HL-60 (cell line): ENCODE measurements around the gene VCAN.

Experiments used
- GABPA ChIP-seq: IDR thresholded peaks from 2 replicates; pipeline ENCODE4 v1.6.1; 2012; ENCODE audit warnings: low read depth
- POLR2AphosphoS5 ChIP-seq: IDR thresholded peaks from 2 replicates; pipeline ENCODE4 v1.6.1; 2012; ENCODE audit warnings: low read depth
- SPI1 ChIP-seq: IDR thresholded peaks from 2 replicates; pipeline ENCODE4 v1.6.1; 2012; ENCODE audit warnings: low read depth, mild to moderate bottlenecking, borderline replicate concordance
- TF ChIP-seq, protein P1 (sequence below): IDR thresholded peaks from one replicate; pipeline ENCODE4 v1.5.1; 2011; ENCODE audit warnings: low read length, control low read depth, inconsistent platforms; ENCODE audit not compliant: insufficient read depth
- TF ChIP-seq, protein P2 (sequence below): IDR thresholded peaks from 2 replicates; pipeline ENCODE4 v1.6.1; 2012; ENCODE audit warnings: low read depth; ENCODE audit not compliant: insufficient replicate concordance

DNA sequence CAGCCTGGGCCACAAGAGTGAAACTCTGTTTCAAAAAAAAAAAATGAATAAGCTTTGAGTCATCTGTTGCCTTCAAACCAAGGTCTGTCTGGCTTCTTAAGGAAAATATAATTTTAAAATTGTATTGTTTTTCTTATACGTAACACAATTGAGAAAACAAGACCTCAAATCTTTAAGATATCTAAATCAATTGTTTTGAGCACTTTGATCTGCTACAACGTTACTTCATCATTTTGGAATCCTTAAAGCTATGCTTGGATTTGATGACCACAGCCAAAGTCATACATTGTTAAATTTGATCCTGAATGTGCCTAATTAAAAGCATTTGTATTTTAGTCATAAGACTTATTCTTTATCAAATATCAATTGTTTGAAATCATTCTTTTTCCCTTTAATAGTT is 37.7 kb upstream of the VCAN start:
- TF ChIP-seq, protein P1, sequence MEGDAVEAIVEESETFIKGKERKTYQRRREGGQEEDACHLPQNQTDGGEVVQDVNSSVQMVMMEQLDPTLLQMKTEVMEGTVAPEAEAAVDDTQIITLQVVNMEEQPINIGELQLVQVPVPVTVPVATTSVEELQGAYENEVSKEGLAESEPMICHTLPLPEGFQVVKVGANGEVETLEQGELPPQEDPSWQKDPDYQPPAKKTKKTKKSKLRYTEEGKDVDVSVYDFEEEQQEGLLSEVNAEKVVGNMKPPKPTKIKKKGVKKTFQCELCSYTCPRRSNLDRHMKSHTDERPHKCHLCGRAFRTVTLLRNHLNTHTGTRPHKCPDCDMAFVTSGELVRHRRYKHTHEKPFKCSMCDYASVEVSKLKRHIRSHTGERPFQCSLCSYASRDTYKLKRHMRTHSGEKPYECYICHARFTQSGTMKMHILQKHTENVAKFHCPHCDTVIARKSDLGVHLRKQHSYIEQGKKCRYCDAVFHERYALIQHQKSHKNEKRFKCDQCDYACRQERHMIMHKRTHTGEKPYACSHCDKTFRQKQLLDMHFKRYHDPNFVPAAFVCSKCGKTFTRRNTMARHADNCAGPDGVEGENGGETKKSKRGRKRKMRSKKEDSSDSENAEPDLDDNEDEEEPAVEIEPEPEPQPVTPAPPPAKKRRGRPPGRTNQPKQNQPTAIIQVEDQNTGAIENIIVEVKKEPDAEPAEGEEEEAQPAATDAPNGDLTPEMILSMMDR: no peak
- no peak for TF ChIP-seq POLR2AphosphoS5
- no peak for TF ChIP-seq SPI1
- TF ChIP-seq, protein P2, sequence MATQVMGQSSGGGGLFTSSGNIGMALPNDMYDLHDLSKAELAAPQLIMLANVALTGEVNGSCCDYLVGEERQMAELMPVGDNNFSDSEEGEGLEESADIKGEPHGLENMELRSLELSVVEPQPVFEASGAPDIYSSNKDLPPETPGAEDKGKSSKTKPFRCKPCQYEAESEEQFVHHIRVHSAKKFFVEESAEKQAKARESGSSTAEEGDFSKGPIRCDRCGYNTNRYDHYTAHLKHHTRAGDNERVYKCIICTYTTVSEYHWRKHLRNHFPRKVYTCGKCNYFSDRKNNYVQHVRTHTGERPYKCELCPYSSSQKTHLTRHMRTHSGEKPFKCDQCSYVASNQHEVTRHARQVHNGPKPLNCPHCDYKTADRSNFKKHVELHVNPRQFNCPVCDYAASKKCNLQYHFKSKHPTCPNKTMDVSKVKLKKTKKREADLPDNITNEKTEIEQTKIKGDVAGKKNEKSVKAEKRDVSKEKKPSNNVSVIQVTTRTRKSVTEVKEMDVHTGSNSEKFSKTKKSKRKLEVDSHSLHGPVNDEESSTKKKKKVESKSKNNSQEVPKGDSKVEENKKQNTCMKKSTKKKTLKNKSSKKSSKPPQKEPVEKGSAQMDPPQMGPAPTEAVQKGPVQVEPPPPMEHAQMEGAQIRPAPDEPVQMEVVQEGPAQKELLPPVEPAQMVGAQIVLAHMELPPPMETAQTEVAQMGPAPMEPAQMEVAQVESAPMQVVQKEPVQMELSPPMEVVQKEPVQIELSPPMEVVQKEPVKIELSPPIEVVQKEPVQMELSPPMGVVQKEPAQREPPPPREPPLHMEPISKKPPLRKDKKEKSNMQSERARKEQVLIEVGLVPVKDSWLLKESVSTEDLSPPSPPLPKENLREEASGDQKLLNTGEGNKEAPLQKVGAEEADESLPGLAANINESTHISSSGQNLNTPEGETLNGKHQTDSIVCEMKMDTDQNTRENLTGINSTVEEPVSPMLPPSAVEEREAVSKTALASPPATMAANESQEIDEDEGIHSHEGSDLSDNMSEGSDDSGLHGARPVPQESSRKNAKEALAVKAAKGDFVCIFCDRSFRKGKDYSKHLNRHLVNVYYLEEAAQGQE: no peak
- no peak for TF ChIP-seq GABPA
